MM.1S (cell line): ENCODE results near the gene SEC23B.
A peak's percentile ranks its signal among the peaks of the same experiment; 100 is the strongest.
"Not testable (repeated sequence)": the region's sequence is repeated elsewhere in the genome, so short reads cannot be mapped to it uniquely, and the experiment has no call there.

Source experiments
- DNase-seq: peaks from one replicate; pipeline ENCODE4 v3.0.0-alpha.2; 2015
- H2AFZ ChIP-seq: fragments of 300-600 bp; sonication (generic); 2 replicates; pipeline ENCODE4 v1.6.0; 2016; ENCODE audit warnings: antibody characterized with exemption, low read length
- H3F3A ChIP-seq: fragments of 300-600 bp; sonication (generic); 2 replicates; pipeline ENCODE4 v1.6.1; 2016; ENCODE audit warnings: mild to moderate bottlenecking, antibody characterized with exemption, low read length, moderate library complexity, mixed read lengths; ENCODE audit not compliant: insufficient read depth
- H3K27ac ChIP-seq: fragments of 300-600 bp; sonication (generic); 2 replicates; pipeline ENCODE4 v1.5.1; 2016; ENCODE audit warnings: mild to moderate bottlenecking, low read length
- H3K27me3 ChIP-seq: fragments of 300-600 bp; sonication (generic); replicated peaks from 2 replicates; pipeline ENCODE4 v1.6.0; 2016; ENCODE audit warnings: low read length; ENCODE audit not compliant: insufficient read depth
- H3K36me3 ChIP-seq: fragments of 300-600 bp; sonication (generic); replicated peaks from 2 replicates; pipeline ENCODE4 v1.6.1; 2016; ENCODE audit warnings: mild to moderate bottlenecking, low read length, mixed read lengths; ENCODE audit not compliant: insufficient read depth
- H3K4me1 ChIP-seq: fragments of 300-600 bp; sonication (generic); 2 replicates; pipeline ENCODE4 v1.6.1; 2016; ENCODE audit warnings: low read length, mixed read lengths
- H3K4me2 ChIP-seq: fragments of 300-600 bp; sonication (generic); 2 replicates; pipeline ENCODE4 v1.6.0; 2016; ENCODE audit warnings: low read depth, low read length
- H3K4me3 ChIP-seq: fragments of 300-600 bp; sonication (generic); 2 replicates; pipeline ENCODE4 v1.5.1; 2016; ENCODE audit warnings: low read length, mixed read lengths
- H3K79me2 ChIP-seq: fragments of 300-600 bp; sonication (generic); 2 replicates; pipeline ENCODE4 v1.6.1; 2016; ENCODE audit warnings: mixed run types, low read length, mixed read lengths
- H3K9ac ChIP-seq: fragments of 300-600 bp; sonication (generic); 2 replicates; pipeline ENCODE4 v1.6.1; 2016; ENCODE audit warnings: low read length, mixed read lengths
- H3K9me2 ChIP-seq: fragments of 300-600 bp; sonication (generic); replicated peaks from 2 replicates; pipeline ENCODE4 v1.6.1; 2016; ENCODE audit warnings: mild to moderate bottlenecking, low read length, mixed read lengths; ENCODE audit not compliant: insufficient read depth
- H3K9me3 ChIP-seq: fragments of 300-600 bp; sonication (generic); replicated peaks from 2 replicates; pipeline ENCODE4 v1.6.1; 2016; ENCODE audit warnings: mild to moderate bottlenecking, low read length, mixed read lengths; ENCODE audit not compliant: insufficient read depth
- H4K20me1 ChIP-seq: fragments of 300-600 bp; sonication (generic); 2 replicates; pipeline ENCODE4 v1.6.1; 2016; ENCODE audit warnings: mild to moderate bottlenecking, low read length, moderate library complexity, mixed read lengths; ENCODE audit not compliant: insufficient read depth
- CTCF ChIP-seq: fragments of 300-600 bp; sonication (generic); IDR thresholded peaks from 2 replicates; pipeline ENCODE4 v1.5.1; 2016; ENCODE audit warnings: antibody characterized with exemption, low read length, mixed read lengths
- EZH2 ChIP-seq: fragments of 300-600 bp; sonication (generic); optimal IDR thresholded peaks from 2 replicates; pipeline ENCODE3; 2017; ENCODE audit warnings: low read depth, mild to moderate bottlenecking, antibody characterized with exemption, low read length, mixed read lengths
- EZH2phosphoT487 ChIP-seq: fragments of 300-600 bp; sonication (generic); IDR thresholded peaks from 2 replicates; pipeline ENCODE4 v1.6.1; 2018; ENCODE audit warnings: antibody characterized with exemption, low read length

The SEC23B gene

GRCh38 chr20:18497603-18498002 is 10.1 kb upstream of the SEC23B start:
- Histone ChIP-seq H3K27ac (no peak overlapping the region), H3K4me3 (no peak overlapping the region)

GRCh38 chr20:18501672-18502071 is 6.1 kb upstream of the SEC23B start:
- not testable (repeated sequence) for H3K4me3 ChIP-seq, H3K4me1 ChIP-seq, H4K20me1 ChIP-seq, H3K27me3 ChIP-seq, H3F3A ChIP-seq, H2AFZ ChIP-seq, H3K36me3 ChIP-seq, H3K79me2 ChIP-seq, H3K4me2 ChIP-seq, DNase-seq, H3K27ac ChIP-seq, H3K9me2 ChIP-seq, H3K9me3 ChIP-seq, H3K9ac ChIP-seq

More at GRCh38 chr20:18497603-18498002, 10.1 kb upstream of the SEC23B start:
- Histone ChIP-seq H3K9me2 (no peaks in the 10 kb centered on the region), H3K27me3 (no peaks in the 10 kb centered on the region), H3K4me2 (peak overlapping the region; percentile 42), H3K9ac (no peak overlapping the region), H3K36me3 (no peaks in the 10 kb centered on the region), H3K79me2 (no peaks in the 10 kb centered on the region), H4K20me1 (no peaks in the 10 kb centered on the region), H3K9me3 (no peaks in the 10 kb centered on the region), H2AFZ (peak overlapping the region; percentile 95), H3F3A (no peaks in the 10 kb centered on the region), H3K4me1 (no peaks in the 10 kb centered on the region)
- TF ChIP-seq EZH2phosphoT487, result no peak
- TF ChIP-seq CTCF, result no peak
- TF ChIP-seq EZH2, result no peak
- no peak for DNase-seq

DNA sequence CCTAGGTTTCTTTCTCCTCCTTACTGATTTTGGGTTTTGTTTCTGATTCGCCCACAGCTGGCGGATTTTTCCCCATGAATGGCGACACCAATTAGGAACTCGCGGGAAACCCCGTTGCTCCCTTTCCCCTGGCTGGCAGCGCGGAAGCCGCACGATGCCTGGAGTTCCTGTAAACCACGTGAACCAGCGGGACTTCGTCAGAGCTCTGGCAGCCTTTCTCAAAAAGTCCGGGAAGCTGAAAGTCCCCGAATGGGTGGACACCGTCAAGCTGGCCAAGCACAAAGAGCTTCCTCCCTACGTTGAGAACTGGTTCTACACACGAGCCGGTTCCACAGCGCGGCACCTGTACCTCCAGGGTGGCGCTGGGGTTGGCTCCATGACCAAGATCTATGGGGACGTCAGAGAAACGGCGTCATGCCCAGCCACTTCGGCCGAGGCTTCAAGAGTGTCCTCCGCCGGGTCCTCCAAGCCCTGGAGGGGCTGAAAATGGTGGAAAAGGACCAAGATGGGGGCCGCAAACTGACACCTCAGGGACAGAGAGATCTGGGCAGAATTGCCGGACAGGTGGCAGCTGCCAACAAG is 3.2 kb upstream of the SEC23B start:
- Histone ChIP-seq H3K9me3 (no peaks in the 10 kb centered on the region), H4K20me1 (no peaks in the 10 kb centered on the region), H3K4me1 (peaks cover 11% of the 10 kb centered on the region; the same call in 1 of the 2 replicates), H3K36me3 (no peaks in the 10 kb centered on the region), H3K27me3 (no peaks in the 10 kb centered on the region), H3F3A (peaks cover 6% of the 10 kb centered on the region), H3K79me2 (peaks cover 18% of the 10 kb centered on the region), H3K27ac (no peak overlapping the region), H2AFZ (no peak overlapping the region), H3K4me2 (no peak overlapping the region), H3K9ac (no peak overlapping the region), H3K9me2 (no peaks in the 10 kb centered on the region), H3K4me3 (no peak overlapping the region)
- TF ChIP-seq CTCF, result no peak
- TF ChIP-seq EZH2, result no peak
- TF ChIP-seq EZH2phosphoT487, result no peak
- DNase-seq, result no peak

GRCh38 chr20:18506744-18507143 is 996 bp upstream of the SEC23B start:
- H2AFZ ChIP-seq, result peak overlapping the region; percentile 67
- no peaks in the 10 kb centered on the region for H3K27me3 ChIP-seq
- H3K9ac ChIP-seq, result peak overlapping the region; percentile 97
- H3K4me2 ChIP-seq, result peak overlapping the region; percentile 76
- DNase-seq, result no peak
- peaks cover 36% of the 10 kb centered on the region for H3K79me2 ChIP-seq
- H3K27ac ChIP-seq, result peak overlapping the region; percentile 98
- H3K36me3 ChIP-seq, result no peaks in the 10 kb centered on the region; the same call in 1 of the 2 replicates
- no peaks in the 10 kb centered on the region for H3K9me3 ChIP-seq
- peak overlapping the region; percentile 97 for H3K4me3 ChIP-seq
- H3F3A ChIP-seq, result peaks cover 6% of the 10 kb centered on the region
- H3K4me1 ChIP-seq, result peaks cover 20% of the 10 kb centered on the region; the same call in 1 of the 2 replicates
- no peaks in the 10 kb centered on the region for H4K20me1 ChIP-seq
- TF ChIP-seq EZH2 (no peak), CTCF (no peak), EZH2phosphoT487 (no peak)
- no peaks in the 10 kb centered on the region for H3K9me2 ChIP-seq
